Endothelial cell of umbilical vein (primary cell): ENCODE measurements around the gene GALNT9. TPM values are rescaled to one million over a fixed set of nuclear protein-coding genes. Genes with fewer than 3 reads are reported as not detected.

Source experiments
- BruUV-seq: library from RNA; stranded (reverse); fragments of 400-500 nt; replicated peaks from 2 replicates; lab custom pipeline; 2021; lab: Mats Ljungman, UMichigan
- CTCF ChIA-PET: fragments of 300-600, 350-600 bp; sonication (Branson Sonifier 250); formaldehyde crosslinking; loops from one replicate; lab custom pipeline; 2021; ENCODE audit warnings: antibody characterized with exemption, inconsistent platforms; lab: Charles Lee
- POLR2A ChIA-PET: fragments of 300-600, 350-600 bp; sonication (Branson Sonifier 250); formaldehyde crosslinking; loops from one replicate; lab custom pipeline; 2021; ENCODE audit warnings: antibody characterized with exemption, inconsistent platforms; lab: Charles Lee
- DNase-seq: peaks from one replicate; pipeline ENCODE4 v3.0.0-alpha.2; 2011; ENCODE audit warnings: low read depth, low spot score
- FAIRE-seq: peaks from 2 replicates; lab custom pipeline; 2011; peaks lifted over from hg19 to GRCh38; lab: Jason Lieb, UNC
- H2AFZ ChIP-seq: 2 replicates; pipeline ENCODE4 v1.6.0; 2012; ENCODE audit warnings: low read depth, low read length, control low read depth, inconsistent platforms
- H3K27ac ChIP-seq: 2 replicates; pipeline ENCODE4 v1.5.1; 2011; ENCODE audit warnings: low read depth, mild to moderate bottlenecking, control low read depth, low read length, moderate library complexity; ENCODE audit not compliant: insufficient read depth
- H3K27me3 ChIP-seq, 2 experiments: 2 replicates each; pipeline versions ENCODE4 v1.6.0 to v1.6.1; 2011; ENCODE audit warnings: low read length in 2 of 2, mixed read lengths in 1 of 2; ENCODE audit not compliant: control insufficient read depth in 2 of 2, insufficient read depth in 2 of 2
- H3K36me3 ChIP-seq, 2 experiments: 2 replicates in 1 of 2; 3 replicates in 1 of 2; pipeline ENCODE4 v1.5.1; 2011; ENCODE audit warnings: low read length in 2 of 2, mild to moderate bottlenecking in 1 of 2, moderate library complexity in 1 of 2; ENCODE audit not compliant: control insufficient read depth in 2 of 2, insufficient read depth in 2 of 2; ENCODE audit errors: extremely low read depth in 1 of 2
- H3K4me1 ChIP-seq: 3 replicates; pipeline ENCODE4 v1.5.1; 2011; ENCODE audit warnings: mild to moderate bottlenecking, low read length; ENCODE audit not compliant: control insufficient read depth, insufficient read depth; ENCODE audit errors: extremely low read depth
- H3K4me2 ChIP-seq: 2 replicates; pipeline ENCODE4 v1.6.1; 2011; ENCODE audit warnings: low read length, control low read depth, mixed read lengths; ENCODE audit not compliant: insufficient read depth
- H3K4me3 ChIP-seq, 3 experiments: fragments of 200-600 bp in 1 of 3; sonication (generic), shearing (Covaris generic) in 1 of 3; replicated peaks in 1 of 3; 2 replicates each; pipeline ENCODE4 v1.5.1; 2011 to 2016; ENCODE audit warnings: control low read depth in 3 of 3, low read length in 3 of 3, mild to moderate bottlenecking in 2 of 3, inconsistent platforms in 1 of 3, low read depth in 1 of 3, moderate library complexity in 1 of 3; ENCODE audit not compliant: insufficient read depth in 1 of 3
- H3K79me2 ChIP-seq: 2 replicates; pipeline ENCODE4 v1.6.0; 2012; ENCODE audit warnings: low read length, inconsistent platforms; ENCODE audit not compliant: control insufficient read depth, insufficient read depth
- H3K9ac ChIP-seq: replicated peaks from 2 replicates; pipeline ENCODE3; 2011; ENCODE audit warnings: low read length, control low read depth; ENCODE audit not compliant: insufficient read depth; ENCODE audit errors: extremely low read depth
- H3K9me1 ChIP-seq: replicated peaks from 3 replicates; pipeline ENCODE4 v1.6.0; 2011; ENCODE audit warnings: mild to moderate bottlenecking, low read length; ENCODE audit not compliant: control insufficient read depth, insufficient read depth; ENCODE audit errors: extremely low read depth
- H3K9me3 ChIP-seq: replicated peaks from 2 replicates; pipeline ENCODE4 v1.5.1; 2012; ENCODE audit warnings: low read length, inconsistent platforms; ENCODE audit not compliant: control insufficient read depth, insufficient read depth
- H4K20me1 ChIP-seq: replicated peaks from 2 replicates; pipeline ENCODE3; 2011; ENCODE audit warnings: mild to moderate bottlenecking, low read length; ENCODE audit not compliant: control insufficient read depth, insufficient read depth; ENCODE audit errors: extremely low read depth
- EZH2 ChIP-seq: IDR thresholded peaks from 2 replicates; pipeline ENCODE4 v1.6.1; 2012; ENCODE audit warnings: borderline replicate concordance, low read depth, mild to moderate bottlenecking, moderate library complexity, low read length, inconsistent platforms; ENCODE audit not compliant: severe bottlenecking
- FOS ChIP-seq: IDR thresholded peaks from 2 replicates; pipeline ENCODE4 v1.6.1; 2011; ENCODE audit warnings: mild to moderate bottlenecking, low read length, moderate library complexity, borderline replicate concordance; ENCODE audit not compliant: insufficient read depth
- GATA2 ChIP-seq: IDR thresholded peaks from 2 replicates; pipeline ENCODE4 v1.7.0; 2011; ENCODE audit warnings: low read depth, mild to moderate bottlenecking, moderate library complexity, mixed read lengths, low read length; ENCODE audit not compliant: insufficient read length, insufficient read depth
- JUN ChIP-seq: IDR thresholded peaks from 2 replicates; pipeline ENCODE4 v1.6.1; 2011; ENCODE audit warnings: borderline replicate concordance, low read depth; ENCODE audit not compliant: insufficient read length, insufficient read depth
- MYC ChIP-seq: IDR thresholded peaks from one replicate; pipeline ENCODE4 v1.6.1; 2011; ENCODE audit warnings: mild to moderate bottlenecking, low read depth, low read length
- POLR2A ChIP-seq: IDR thresholded peaks from 2 replicates; pipeline ENCODE4 v1.6.1; 2012; ENCODE audit warnings: low read depth, mild to moderate bottlenecking, control low read depth, low read length
- POLR2AphosphoS5 ChIP-seq: IDR thresholded peaks from 2 replicates; pipeline ENCODE4 v1.6.1; 2012; ENCODE audit warnings: low read depth, mild to moderate bottlenecking, control low read depth, low read length, moderate library complexity; ENCODE audit not compliant: insufficient read depth
- dilution Hi-C: fragments of 300-500 bp; cut with MboI; formaldehyde crosslinking; loops from one replicate; pipeline ENCODE4 v1.15.0; 2019; ENCODE audit warnings: low sequenced_read_pairs; ENCODE audit not compliant: extremely low pct_ligation_motif_present
- intact Hi-C: fragments of 100-400 bp; cut with micrococcal nuclease; formaldehyde crosslinking; loops from one replicate; pipeline ENCODE4 v1.10.0; 2022
- polyA plus RNA-seq, 4 experiments: library from polyadenylated mRNA; depleted of rRNA in 3 of 4; stranded (reverse) in 3 of 4; unstranded in 1 of 4; fragments of >200 nt; gene quantifications; 2 replicates each; pipeline versions ENCODE4 v1.2.1 to v1.2.3, GENCODE V29; 2011 to 2012; ENCODE audit warnings: missing spikeins in 1 of 4
- total RNA-seq: library from RNA; stranded (reverse); gene quantifications from 2 replicates; pipeline ENCODE4 v1.2.3, GENCODE V29; 2021
- TF ChIP-seq, protein P1 (sequence below): IDR thresholded peaks from 2 replicates; pipeline ENCODE4 v1.6.1; 2011; ENCODE audit not compliant: insufficient read depth, insufficient read length
- TF ChIP-seq, protein P2 (sequence below), 2 donors: IDR thresholded peaks; 1 replicate in 1 of 2; 2 replicates in 1 of 2; pipeline ENCODE4 v1.5.1; 2011; ENCODE audit warnings: low read length in 2 of 2, mild to moderate bottlenecking in 2 of 2, moderate library complexity in 2 of 2, control low read depth in 1 of 2, inconsistent platforms in 1 of 2, low read depth in 1 of 2; ENCODE audit not compliant: insufficient read depth in 1 of 2; ENCODE audit errors: extremely low read depth in 1 of 2

The GALNT9 gene
- total and polyA plus RNA-seq, 2 donors (not counting 3 experiments of a cell fraction or from before 2014, with no cell fraction given), result 0.14 to 0.73 TPM

DNA sequence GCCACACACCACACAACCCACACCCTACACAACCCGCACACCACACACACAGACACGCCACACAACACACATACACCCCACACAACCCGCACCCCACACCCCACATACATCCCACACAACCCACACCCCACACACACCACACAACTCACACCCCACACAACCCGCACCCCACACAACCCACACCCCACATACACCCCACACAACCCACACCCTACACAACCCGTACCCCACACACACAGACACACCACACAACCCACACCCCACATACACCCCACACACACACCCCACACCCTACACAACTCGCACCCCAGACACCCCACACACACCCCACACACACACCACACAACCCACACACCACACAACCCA, 106.6 kb downstream of the GALNT9 start:
- Histone ChIP-seq H3K9me1 (no peaks in the 10 kb centered on the region), H2AFZ (no peak overlapping the region), H3K36me3 (no peaks in the 10 kb centered on the region), H3K27me3 (no peaks in the 10 kb centered on the region), H3K9ac (no peak overlapping the region), H3K4me3 (no peak overlapping the region), H3K79me2 (no peaks in the 10 kb centered on the region), H4K20me1 (no peaks in the 10 kb centered on the region), H3K4me1 (no peaks in the 10 kb centered on the region), H3K9me3 (no peaks in the 10 kb centered on the region), H3K27ac (no peak overlapping the region), H3K4me2 (no peak overlapping the region)
- ChIA-PET POLR2A (no interaction called here), CTCF (interaction anchor here (1.3 kb wide), 1 partner anchor 69 kb away, joined by 4 read pairs; no protein-coding TSS in a partner anchor)
- TF ChIP-seq POLR2A, result no peak
- TF ChIP-seq FOS, result no peak
- TF ChIP-seq, protein P1, sequence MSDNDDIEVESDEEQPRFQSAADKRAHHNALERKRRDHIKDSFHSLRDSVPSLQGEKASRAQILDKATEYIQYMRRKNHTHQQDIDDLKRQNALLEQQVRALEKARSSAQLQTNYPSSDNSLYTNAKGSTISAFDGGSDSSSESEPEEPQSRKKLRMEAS, result no peak
- no peak for TF ChIP-seq JUN
- TF ChIP-seq POLR2AphosphoS5, result no peak
- TF ChIP-seq MYC, result no peak
- TF ChIP-seq EZH2, result no peak
- TF ChIP-seq, protein P2, sequence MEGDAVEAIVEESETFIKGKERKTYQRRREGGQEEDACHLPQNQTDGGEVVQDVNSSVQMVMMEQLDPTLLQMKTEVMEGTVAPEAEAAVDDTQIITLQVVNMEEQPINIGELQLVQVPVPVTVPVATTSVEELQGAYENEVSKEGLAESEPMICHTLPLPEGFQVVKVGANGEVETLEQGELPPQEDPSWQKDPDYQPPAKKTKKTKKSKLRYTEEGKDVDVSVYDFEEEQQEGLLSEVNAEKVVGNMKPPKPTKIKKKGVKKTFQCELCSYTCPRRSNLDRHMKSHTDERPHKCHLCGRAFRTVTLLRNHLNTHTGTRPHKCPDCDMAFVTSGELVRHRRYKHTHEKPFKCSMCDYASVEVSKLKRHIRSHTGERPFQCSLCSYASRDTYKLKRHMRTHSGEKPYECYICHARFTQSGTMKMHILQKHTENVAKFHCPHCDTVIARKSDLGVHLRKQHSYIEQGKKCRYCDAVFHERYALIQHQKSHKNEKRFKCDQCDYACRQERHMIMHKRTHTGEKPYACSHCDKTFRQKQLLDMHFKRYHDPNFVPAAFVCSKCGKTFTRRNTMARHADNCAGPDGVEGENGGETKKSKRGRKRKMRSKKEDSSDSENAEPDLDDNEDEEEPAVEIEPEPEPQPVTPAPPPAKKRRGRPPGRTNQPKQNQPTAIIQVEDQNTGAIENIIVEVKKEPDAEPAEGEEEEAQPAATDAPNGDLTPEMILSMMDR (IDR thresholded peaks at IDR 0.05; ENCODE audit: extremely low read depth in 1 of 2, insufficient read depth in 1 of 2, low read depth in 1 of 2, low read length in 2 of 2), result no peak
- TF ChIP-seq GATA2, result no peak
- BruUV-seq, result no TSS peak
- intact Hi-C loops, result no loop called here
- dilution Hi-C loops, result no loop called here
- no peak for DNase-seq
- no peak for FAIRE-seq
